Kidney (tissue), 14 donors: ENCODE data around the gene AKAP13. TPM values are rescaled to one million over a fixed set of nuclear protein-coding genes. Genes with fewer than 3 reads are reported as not detected.

ENCODE experiments used
- DNase-seq, 5 donors: peaks; one replicate each; pipeline ENCODE4 v3.0.0-alpha.2; 2013 to 2020
- FAIRE-seq: peaks from 2 replicates; lab custom pipeline; 2012; peaks lifted over from hg19 to GRCh38; lab: Jason Lieb, UNC
- H3K27ac ChIP-seq, 2 donors: one replicate each; pipeline ENCODE4 v1.7.0; 2013; ENCODE audit warnings: low read depth in 2 of 2, low read length in 2 of 2, inconsistent platforms in 1 of 2
- H3K27me3 ChIP-seq: one replicate; pipeline ENCODE4 v1.7.1; 2013; ENCODE audit warnings: low read length, inconsistent platforms; ENCODE audit not compliant: control insufficient read depth, insufficient read depth
- H3K36me3 ChIP-seq, 3 donors: one replicate each; pipeline versions ENCODE4 v1.7.0 to v1.7.1; 2013; ENCODE audit warnings: low read length in 3 of 3, control low read depth in 1 of 3, inconsistent platforms in 1 of 3; ENCODE audit not compliant: insufficient read depth in 3 of 3, control insufficient read depth in 2 of 3
- H3K4me1 ChIP-seq, 3 donors: one replicate each; pipeline versions ENCODE4 v1.7.0 to v1.7.1; 2013; ENCODE audit warnings: low read length in 3 of 3, inconsistent platforms in 1 of 3, low read depth in 1 of 3; ENCODE audit not compliant: control insufficient read depth in 2 of 3, insufficient read depth in 2 of 3
- H3K4me3 ChIP-seq, 3 donors: one replicate each; pipeline versions ENCODE4 v1.7.0 to v1.8.1; 2013; ENCODE audit warnings: low read length in 3 of 3, control low read depth in 1 of 3, inconsistent platforms in 1 of 3
- H3K9ac ChIP-seq, 3 donors: one replicate each; pipeline versions ENCODE4 v1.7.0 to v1.7.1; 2013; ENCODE audit warnings: low read length in 3 of 3, control low read depth in 1 of 3, inconsistent platforms in 1 of 3
- H3K9me3 ChIP-seq, 3 donors: one replicate each; pipeline versions ENCODE4 v1.7.0 to v1.7.1; 2013; ENCODE audit warnings: low read length in 3 of 3, control low read depth in 1 of 3, inconsistent platforms in 1 of 3; ENCODE audit not compliant: control insufficient read depth in 2 of 3, insufficient read depth in 1 of 3
- intact Hi-C: fragments of 100-400 bp; cut with DNase I; formaldehyde crosslinking; loops from one replicate; pipeline ENCODE4 v1.11.1; 2022
- polyA plus RNA-seq: library from polyadenylated mRNA; stranded (reverse); fragments of 350-450 nt; fragmentation: Illumina TruSeq; extraction: RNeasy Lipid Tissue Mini Kit (QIAGEN cat#74804); gene quantifications from one replicate; pipeline ENCODE4 v1.2.3, GENCODE V29; 2014; ENCODE audit warnings: low read depth, low replicate concordance; ENCODE audit not compliant: insufficient read depth
- total RNA-seq: library from RNA; stranded (reverse); fragmentation: NEBNext Ultra II Directional; extraction: Animal tissue kit (Norgen Biotek cat#: 25700); gene quantifications from one replicate; pipeline ENCODE4 v1.2.1, GENCODE V29; 2021
- TF ChIP-seq, protein P1 (sequence below): IDR thresholded peaks from 3 replicates; pipeline ENCODE4 v1.5.1; 2012; ENCODE audit warnings: mild to moderate bottlenecking, moderate library complexity, borderline replicate concordance; ENCODE audit not compliant: insufficient read depth; ENCODE audit errors: extremely low read depth
- donor health status: control.
- donor health status: control.
- donor health status: control.
- donor health status: control.
- donor health status: control.
- donor health status: DM: yes; HTN: yes; CAD: no.
- donor health status: Normal renal cell carcinoma (clear cell type).

Gene AKAP13
- total and polyA plus RNA-seq, 2 donors from 2014 or later = 18.8 to 174 TPM

DNA sequence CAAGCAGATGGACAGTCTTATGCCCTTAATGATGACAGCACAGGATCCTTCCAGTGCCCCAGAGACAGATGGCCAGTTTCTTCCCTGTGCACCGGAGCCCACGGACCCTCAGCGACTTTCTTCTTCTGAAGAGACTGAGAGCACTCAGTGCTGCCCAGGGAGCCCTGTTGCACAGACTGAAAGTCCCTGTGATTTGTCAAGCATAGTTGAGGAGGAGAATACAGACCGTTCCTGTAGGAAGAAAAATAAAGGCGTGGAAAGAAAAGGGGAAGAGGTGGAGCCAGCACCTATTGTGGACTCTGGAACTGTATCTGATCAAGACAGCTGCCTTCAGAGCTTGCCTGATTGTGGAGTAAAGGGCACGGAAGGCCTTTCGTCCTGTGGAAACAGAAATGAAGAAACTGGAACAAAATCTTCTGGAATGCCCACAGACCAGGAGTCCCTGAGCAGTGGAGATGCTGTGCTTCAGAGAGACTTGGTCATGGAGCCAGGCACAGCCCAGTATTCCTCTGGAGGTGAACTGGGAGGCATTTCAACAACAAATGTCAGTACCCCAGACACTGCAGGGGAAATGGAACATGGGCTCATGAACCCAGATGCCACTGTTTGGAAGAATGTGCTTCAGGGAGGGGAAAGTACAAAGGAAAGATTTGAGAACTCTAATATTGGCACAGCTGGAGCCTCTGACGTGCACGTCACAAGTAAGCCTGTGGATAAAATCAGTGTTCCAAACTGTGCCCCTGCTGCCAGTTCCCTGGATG, 198.7 kb downstream of the AKAP13 start:
- Histone ChIP-seq H3K4me1 (peaks cover 13 to 36% (median 32%) of the 10 kb centered on the region in 3 donors), H3K9ac (peak overlapping the region in 2 of 3 donors; percentile 8 to 60), H3K27ac (peak overlapping the region; percentile 82 to 90), H3K27me3 (no peaks in the 10 kb centered on the region), H3K9me3 (no peaks in the 10 kb centered on the region), H3K36me3 (peaks cover 0 to 8% (median 4%) of the 10 kb centered on the region in 3 donors), H3K4me3 (peak overlapping the region in 2 of 3 donors; percentile 28 to 71)
- TF ChIP-seq, protein P1, sequence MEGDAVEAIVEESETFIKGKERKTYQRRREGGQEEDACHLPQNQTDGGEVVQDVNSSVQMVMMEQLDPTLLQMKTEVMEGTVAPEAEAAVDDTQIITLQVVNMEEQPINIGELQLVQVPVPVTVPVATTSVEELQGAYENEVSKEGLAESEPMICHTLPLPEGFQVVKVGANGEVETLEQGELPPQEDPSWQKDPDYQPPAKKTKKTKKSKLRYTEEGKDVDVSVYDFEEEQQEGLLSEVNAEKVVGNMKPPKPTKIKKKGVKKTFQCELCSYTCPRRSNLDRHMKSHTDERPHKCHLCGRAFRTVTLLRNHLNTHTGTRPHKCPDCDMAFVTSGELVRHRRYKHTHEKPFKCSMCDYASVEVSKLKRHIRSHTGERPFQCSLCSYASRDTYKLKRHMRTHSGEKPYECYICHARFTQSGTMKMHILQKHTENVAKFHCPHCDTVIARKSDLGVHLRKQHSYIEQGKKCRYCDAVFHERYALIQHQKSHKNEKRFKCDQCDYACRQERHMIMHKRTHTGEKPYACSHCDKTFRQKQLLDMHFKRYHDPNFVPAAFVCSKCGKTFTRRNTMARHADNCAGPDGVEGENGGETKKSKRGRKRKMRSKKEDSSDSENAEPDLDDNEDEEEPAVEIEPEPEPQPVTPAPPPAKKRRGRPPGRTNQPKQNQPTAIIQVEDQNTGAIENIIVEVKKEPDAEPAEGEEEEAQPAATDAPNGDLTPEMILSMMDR = no peak
- no peak for FAIRE-seq
- intact Hi-C loops = no loop called here
- DNase-seq = peak in 1 of 5 donors; percentile 34

GRCh38 chr15:85579957-85580694, 199.7 kb downstream of the AKAP13 start:
- DNase-seq (no peak), FAIRE-seq (no peak)
- intact Hi-C loops = no loop called here
- Histone ChIP-seq H3K27me3 (no peaks in the 10 kb centered on the region), H3K9me3 (no peaks in the 10 kb centered on the region), H3K4me3 (peak overlapping the region in 2 of 3 donors; percentile 71 to 88), H3K36me3 (peaks cover 0 to 8% (median 4%) of the 10 kb centered on the region in 3 donors), H3K27ac (peak overlapping the region; percentile 82 to 92), H3K9ac (peak overlapping the region in 1 of 3 donors; percentile 60), H3K4me1 (peaks cover 15 to 41% (median 34%) of the 10 kb centered on the region in 3 donors)
- TF ChIP-seq, protein P1 = no peak

- H3K36me3 ChIP-seq = peaks cover 2 to 8% (median 4%) of the 10 kb centered on the region in 3 donors
- TF ChIP-seq, protein P1 = no peak
- H3K9ac ChIP-seq = peak overlapping the region in 2 of 3 donors; percentile 29 to 60
- intact Hi-C loops = no loop called here
- no peaks in the 10 kb centered on the region for H3K27me3 ChIP-seq
- H3K4me3 ChIP-seq = peak overlapping the region in 2 of 3 donors; percentile 71 to 88
- peaks cover 15 to 41% (median 34%) of the 10 kb centered on the region in 3 donors for H3K4me1 ChIP-seq
- no peaks in the 10 kb centered on the region for H3K9me3 ChIP-seq
- H3K27ac ChIP-seq = peak overlapping the region; percentile 82 to 92
- DNase-seq = no peak
- no peak for FAIRE-seq
These were observed 200.5 kb downstream of the AKAP13 start for GRCh38 chr15:85580879-85581278.
